Neural crest cell (in vitro differentiated cells): Measurements from ENCODE around the gene C20orf96. TPM values are rescaled to one million over a fixed set of nuclear protein-coding genes. Genes with fewer than 3 reads are reported as not detected.

Source experiments
- DNase-seq: peaks from one replicate; pipeline ENCODE4 v3.0.0; 2021; ENCODE audit warnings: low read depth, mixed read lengths, low spot score
- H3K27ac Mint-ChIP-seq: one replicate; pipeline ENCODE4 v1.8.0; 2021; ENCODE audit warnings: mild to moderate bottlenecking, mixed read lengths; ENCODE audit not compliant: unreplicated experiment
- H3K27me3 Mint-ChIP-seq: 2 replicates; pipeline ENCODE4 v1.8.0; 2021; ENCODE audit warnings: low read depth, mild to moderate bottlenecking, mixed read lengths
- H3K36me3 Mint-ChIP-seq: 2 replicates; pipeline ENCODE4 v1.8.0; 2021; ENCODE audit warnings: low read depth, mild to moderate bottlenecking, mixed read lengths
- H3K4me1 Mint-ChIP-seq: 2 replicates; pipeline ENCODE4 v1.8.0; 2021; ENCODE audit warnings: mixed read lengths
- H3K4me3 Mint-ChIP-seq: one replicate; pipeline ENCODE4 v1.8.0; 2021; ENCODE audit warnings: mild to moderate bottlenecking, mixed read lengths
- H3K9me3 Mint-ChIP-seq: 2 replicates; pipeline ENCODE4 v1.8.0; 2021; ENCODE audit warnings: mixed read lengths
- CTCF ChIP-seq: fragments of 200-600 bp; sonication (generic); conservative IDR thresholded peaks from 2 replicates; pipeline ENCODE4 v1.5.0; 2021; ENCODE audit warnings: antibody characterized with exemption, mild to moderate bottlenecking
- total RNA-seq: library from RNA; stranded (reverse); gene quantifications from 2 replicates; pipeline ENCODE4 v1.2.1, GENCODE V29; 2021

Gene C20orf96
- total RNA-seq, 1 donor from 2014 or later = 34.0 TPM

- Mint-ChIP-seq H3K4me3 (no peak overlapping the region), H3K27me3 (no peaks in the 10 kb centered on the region), H3K27ac (no peak overlapping the region), H3K36me3 (peaks cover 37% of the 10 kb centered on the region), H3K4me1 (peaks cover 5% of the 10 kb centered on the region), H3K9me3 (no peaks in the 10 kb centered on the region)
- DNase-seq = no peak
- no peak for TF ChIP-seq CTCF
These were observed 11.7 kb downstream of the C20orf96 start for GRCh38 chr20:278607-279571.

GRCh38 chr20:278181-278580, 12.4 kb downstream of the C20orf96 start:
- H3K27me3 Mint-ChIP-seq = no peaks in the 10 kb centered on the region
- no peaks in the 10 kb centered on the region for H3K9me3 Mint-ChIP-seq
- no peak overlapping the region for H3K27ac Mint-ChIP-seq
- no peak for DNase-seq
- H3K4me3 Mint-ChIP-seq = no peak overlapping the region
- H3K36me3 Mint-ChIP-seq = peaks cover 34% of the 10 kb centered on the region
- H3K4me1 Mint-ChIP-seq = no peaks in the 10 kb centered on the region
- TF ChIP-seq CTCF = no peak

- Mint-ChIP-seq H3K36me3 (peaks cover 34% of the 10 kb centered on the region), H3K27ac (no peak overlapping the region), H3K27me3 (no peaks in the 10 kb centered on the region), H3K4me3 (no peak overlapping the region), H3K9me3 (no peaks in the 10 kb centered on the region), H3K4me1 (no peaks in the 10 kb centered on the region)
- no peak for DNase-seq
- no peak for TF ChIP-seq CTCF
These were observed 13.1 kb downstream of the C20orf96 start for GRCh38 chr20:277496-277781.

- Mint-ChIP-seq H3K4me1 (no peaks in the 10 kb centered on the region), H3K27ac (no peak overlapping the region), H3K9me3 (no peaks in the 10 kb centered on the region), H3K4me3 (no peak overlapping the region), H3K27me3 (no peaks in the 10 kb centered on the region), H3K36me3 (peaks cover 30% of the 10 kb centered on the region)
- no peak for TF ChIP-seq CTCF
- no peak for DNase-seq
These were observed 13.7 kb downstream of the C20orf96 start for GRCh38 chr20:276620-277495.

- no peaks in the 10 kb centered on the region for H3K4me1 Mint-ChIP-seq
- peaks cover 27% of the 10 kb centered on the region for H3K36me3 Mint-ChIP-seq
- H3K9me3 Mint-ChIP-seq = no peaks in the 10 kb centered on the region
- H3K27ac Mint-ChIP-seq = no peak overlapping the region
- no peaks in the 10 kb centered on the region for H3K27me3 Mint-ChIP-seq
- DNase-seq = no peak
- TF ChIP-seq CTCF = no peak
- H3K4me3 Mint-ChIP-seq = no peak overlapping the region
These were observed 14.8 kb downstream of the C20orf96 start for GRCh38 chr20:275791-276190.
